K562 (cell line): Measurements from ENCODE around the gene PRKACA. TPM values are rescaled to one million over a fixed set of nuclear protein-coding genes. Genes with fewer than 3 reads are reported as not detected.

Source experiments
- AFF4 ChIP-seq: sonication (generic); formaldehyde crosslinking; IDR thresholded peaks from 2 replicates; pipeline ENCODE4 v1.8.0; 2023; ENCODE audit warnings: mild to moderate bottlenecking, missing genetic modification reagents
- ARID2 ChIP-seq: fragments of 450-650 bp; IDR thresholded peaks from 2 replicates; pipeline ENCODE4 v1.6.1; 2017; ENCODE audit warnings: antibody characterized with exemption, mild to moderate bottlenecking
- ATF2 ChIP-seq: sonication (generic); formaldehyde crosslinking; IDR thresholded peaks from 2 replicates; pipeline ENCODE4 v1.8.1; 2022; ENCODE audit warnings: missing genetic modification reagents
- CAMTA2 ChIP-seq: fragments of 250-450 bp; sonication (Bioruptor Pico); conservative IDR thresholded peaks from 2 replicates; pipeline ENCODE4 v1.5.1; 2022
- CCAR2 ChIP-seq: fragments of 200-400 bp; formaldehyde crosslinking; IDR thresholded peaks from 2 replicates; pipeline ENCODE4 v1.6.1; 2017; ENCODE audit warnings: mild to moderate bottlenecking, low read depth, low read length
- EGR1 ChIP-seq: fragments of 450-650 bp; conservative IDR thresholded peaks from 2 replicates; pipeline ENCODE4 v1.6.1; 2017; ENCODE audit warnings: mild to moderate bottlenecking
- EP300 ChIP-seq: IDR thresholded peaks from 2 replicates; pipeline ENCODE4 v1.6.1; 2012; ENCODE audit warnings: low read length, improper control_type of control experiment
- ESRRA ChIP-seq: fragments of 450-650 bp; IDR thresholded peaks from 2 replicates; pipeline ENCODE4 v1.6.1; 2014; ENCODE audit warnings: low read depth, mild to moderate bottlenecking, moderate library complexity, borderline replicate concordance
- HMG20B ChIP-seq: fragments of 250-450 bp; sonication (Bioruptor Pico); IDR thresholded peaks from 2 replicates; pipeline ENCODE4 v1.5.0; 2021; ENCODE audit warnings: mild to moderate bottlenecking
- HNRNPL ChIP-seq: fragments of 200-400 bp; formaldehyde crosslinking; IDR thresholded peaks from 2 replicates; pipeline ENCODE4 v1.6.1; 2017; ENCODE audit warnings: low read depth, mild to moderate bottlenecking, low read length
- MXI1 ChIP-seq: IDR thresholded peaks from 2 replicates; pipeline ENCODE4 v1.6.1; 2011; ENCODE audit warnings: low read depth, mild to moderate bottlenecking, improper control_type of control experiment, low read length
- PHF21A ChIP-seq: fragments of 450-650 bp; IDR thresholded peaks from 2 replicates; pipeline ENCODE4 v1.6.1; 2017; ENCODE audit warnings: low read depth, borderline replicate concordance
- RBM17 ChIP-seq: fragments of 200-400 bp; formaldehyde crosslinking; IDR thresholded peaks from 2 replicates; pipeline ENCODE4 v1.6.1; 2017; ENCODE audit warnings: low read depth, mild to moderate bottlenecking, low read length, borderline replicate concordance
- SMAD1 ChIP-seq: fragments of 150-350 bp; IDR thresholded peaks from 2 replicates; pipeline ENCODE4 v1.6.1; 2014; ENCODE audit warnings: low read length, low read depth; ENCODE audit not compliant: partially characterized antibody
- SP1 ChIP-seq: sonication (generic); formaldehyde crosslinking; IDR thresholded peaks from 2 replicates; pipeline ENCODE4 v1.8.1; 2022; ENCODE audit warnings: mild to moderate bottlenecking, missing genetic modification reagents
- THAP7 ChIP-seq: fragments of 250-450 bp; sonication (Bioruptor Pico); IDR thresholded peaks from 2 replicates; pipeline ENCODE4 v1.5.0; 2021
- TSC22D4 ChIP-seq: fragments of 450-650 bp; IDR thresholded peaks from 2 replicates; pipeline ENCODE4 v1.6.1; 2016; ENCODE audit warnings: missing genetic modification characterization, missing biosample characterization, control low read depth
- ZC3H8 ChIP-seq: fragments of 450-650 bp; IDR thresholded peaks from 2 replicates; pipeline ENCODE4 v1.6.1; 2017
- ZKSCAN3 ChIP-seq: fragments of 250-450 bp; sonication (Bioruptor Pico); IDR thresholded peaks from 2 replicates; pipeline ENCODE4 v1.4.0; 2020
- ZNF140 ChIP-seq: fragments of 250-450 bp; sonication (Bioruptor Pico); IDR thresholded peaks from 2 replicates; pipeline ENCODE4 v1.8.0; 2021; ENCODE audit warnings: moderate library complexity, mild to moderate bottlenecking, inconsistent platforms
- ZNF217 ChIP-seq: sonication (generic); formaldehyde crosslinking; IDR thresholded peaks from 2 replicates; pipeline ENCODE4 v1.8.0; 2022; ENCODE audit warnings: mild to moderate bottlenecking, missing genetic modification reagents
- ZNF277 ChIP-seq: fragments of 250-450 bp; sonication (Bioruptor Pico); IDR thresholded peaks from 2 replicates; pipeline ENCODE4 v1.8.0; 2022; ENCODE audit warnings: inconsistent platforms, mild to moderate bottlenecking, moderate library complexity, borderline replicate concordance
- ZNF507 ChIP-seq: conservative IDR thresholded peaks from 2 replicates; pipeline ENCODE4 v1.6.1; 2017; ENCODE audit warnings: missing genetic modification characterization, missing compliant biosample characterization
- polyA plus RNA-seq, 8 experiments: library from polyadenylated mRNA; depleted of rRNA in 4 of 8; stranded (reverse) in 5 of 8; unstranded in 3 of 8; fragments of >200 nt; fragmentation: Nextera tagmentation in 2 of 8; fragmentation: Illumina TruSeq in 1 of 8; extraction: Ambion mirVana in 2 of 8; extraction: Trizol in 1 of 8; gene quantifications; 2 replicates each; pipeline versions ENCODE4 v1.2.1 to v1.2.3, GENCODE V29; 2011 to 2014; ENCODE audit warnings: inconsistent platforms in 1 of 8, missing spikeins in 1 of 8
- total RNA-seq, 7 experiments: library from RNA; depleted of rRNA in 6 of 7; stranded (reverse); fragments of >200 nt in 6 of 7; fragmentation: Illumina TruSeq in 2 of 7; extraction: Trizol in 2 of 7; gene quantifications; 2 replicates each; pipeline versions ENCODE4 v1.2.1 to v1.2.3, GENCODE V29; 2011 to 2021; ENCODE audit warnings: low replicate concordance in 1 of 7

The PRKACA gene
- total and polyA plus RNA-seq, 9 of the 15 experiments (the other 6 are each of a cell fraction or from before 2014, with no cell fraction given): 1.2 to 63.1 (median 13.0) TPM

GRCh38 chr19:14080887-14081796 lies 36.4 kb downstream of the PRKACA start (continued):
- no peak for TF ChIP-seq MXI1
- TF ChIP-seq ZNF507 (tag): no peak
- no peak for TF ChIP-seq THAP7 (CRISPR knock-in tag)
- no peak for TF ChIP-seq ARID2
- TF ChIP-seq RBM17: no peak
- no peak for TF ChIP-seq ATF2
- no peak for TF ChIP-seq ESRRA
- no peak for TF ChIP-seq TSC22D4
- TF ChIP-seq EP300: no peak; the same call in 1 of the 2 replicates
- TF ChIP-seq ZC3H8: no peak
- no peak for TF ChIP-seq ZNF217 (CRISPR knock-in tag)
- no peak for TF ChIP-seq HNRNPL
- no peak for TF ChIP-seq CCAR2
- no peak for TF ChIP-seq ZNF277 (CRISPR knock-in tag)
- TF ChIP-seq AFF4 (CRISPR knock-in tag): no peak; the same call in 1 of the 2 replicates
- no peak for TF ChIP-seq HMG20B (CRISPR knock-in tag)
- no peak for TF ChIP-seq ZNF140 (CRISPR knock-in tag)
- TF ChIP-seq ZKSCAN3 (CRISPR knock-in tag): no peak
- TF ChIP-seq SP1: peak; percentile 97
- no peak for TF ChIP-seq PHF21A
- no peak for TF ChIP-seq CAMTA2 (CRISPR knock-in tag)
- peak; percentile 75 for TF ChIP-seq EGR1
- TF ChIP-seq SMAD1: no peak
